Measurements from ENCODE around the gene BRD3.

The BRD3 gene

GRCh38 chr9:134028076-134028475, 39.8 kb downstream of the BRD3 start:
- Histone ChIP-seq H3K27ac (no peak overlapping the region), H3K9me3 (no peaks in the 10 kb centered on the region), H3K4me3 (no peak overlapping the region), H3K27me3 (no peaks in the 10 kb centered on the region), H3K36me3 (peaks cover 20 to 64% (median 34%) of the 10 kb centered on the region in 3 donors), H3K4me1 (peaks cover 0 to 14% (median 10%) of the 10 kb centered on the region in 4 donors)
- TF ChIP-seq CTCF (IDR thresholded peaks at IDR 0.05), result no peak
- intact Hi-C loops (cut with DNase I; ENCODE audit: low total_unique reads), result loop anchor here (5.0 kb wide), 1 partner anchor 39 kb away; the partner anchor contains the start of gene BRD3
- DNase-seq, result no peak

- peaks cover 16 to 59% (median 31%) of the 10 kb centered on the region in 3 donors for H3K36me3 ChIP-seq
- intact Hi-C loops (cut with DNase I; ENCODE audit: low total_unique reads), result loop anchor here (5.0 kb wide), 1 partner anchor 40 kb away; the partner anchor contains the start of gene BRD3
- TF ChIP-seq CTCF (IDR thresholded peaks at IDR 0.05), result no peak
These were observed 40.3 kb downstream of the BRD3 start for GRCh38 chr9:134027561-134027960.

GRCh38 chr9:134026981-134027380, 40.8 kb downstream of the BRD3 start:
- H3K4me3 ChIP-seq, result no peak overlapping the region

More at GRCh38 chr9:134027561-134027960, 40.3 kb downstream of the BRD3 start:
- Histone ChIP-seq H3K4me3 (no peak overlapping the region), H3K4me1 (peaks cover 0 to 14% (median 10%) of the 10 kb centered on the region in 4 donors), H3K27me3 (no peaks in the 10 kb centered on the region), H3K27ac (no peak overlapping the region), H3K9me3 (no peaks in the 10 kb centered on the region)
- no peak for DNase-seq

GRCh38 chr9:134026581-134026980, 41.2 kb downstream of the BRD3 start:
- intact Hi-C loops (cut with DNase I; ENCODE audit: low total_unique reads), result loop anchor here (5.0 kb wide), 1 partner anchor 41 kb away; the partner anchor contains the start of gene BRD3
- peaks cover 11 to 50% (median 26%) of the 10 kb centered on the region in 3 donors for H3K36me3 ChIP-seq
- peaks cover 0 to 14% (median 10%) of the 10 kb centered on the region in 4 donors for H3K4me1 ChIP-seq
- DNase-seq, result peak in 1 of 2 donors; percentile 72
- H3K27me3 ChIP-seq, result no peaks in the 10 kb centered on the region
- peak overlapping the region in 1 of 2 donors; percentile 81 for H3K27ac ChIP-seq
- H3K4me3 ChIP-seq, result peak overlapping the region in 1 of 2 donors; percentile 95
- H3K9me3 ChIP-seq, result no peaks in the 10 kb centered on the region
- no peak for TF ChIP-seq CTCF (IDR thresholded peaks at IDR 0.05)

More at GRCh38 chr9:134026981-134027380, 40.8 kb downstream of the BRD3 start:
- H3K36me3 ChIP-seq, result peaks cover 15 to 54% (median 30%) of the 10 kb centered on the region in 3 donors
- no peaks in the 10 kb centered on the region for H3K9me3 ChIP-seq
- DNase-seq, result no peak
- H3K27me3 ChIP-seq, result no peaks in the 10 kb centered on the region
- no peak for TF ChIP-seq CTCF (IDR thresholded peaks at IDR 0.05)
- H3K27ac ChIP-seq, result no peak overlapping the region
- intact Hi-C loops (cut with DNase I; ENCODE audit: low total_unique reads), result loop anchor here (5.0 kb wide), 1 partner anchor 40 kb away; the partner anchor contains the start of gene BRD3
- peaks cover 0 to 14% (median 10%) of the 10 kb centered on the region in 4 donors for H3K4me1 ChIP-seq

- Histone ChIP-seq H3K4me1 (peaks cover 0 to 14% (median 10%) of the 10 kb centered on the region in 4 donors), H3K9me3 (no peaks in the 10 kb centered on the region), H3K4me3 (peak overlapping the region; percentile 95), H3K27me3 (no peaks in the 10 kb centered on the region), H3K27ac (peak overlapping the region; percentile 81), H3K36me3 (peaks cover 4 to 43% (median 19%) of the 10 kb centered on the region in 3 donors)
- DNase-seq, result peak; percentile 38 to 77
- no peak for TF ChIP-seq CTCF (IDR thresholded peaks at IDR 0.05)
- intact Hi-C loops (cut with DNase I; ENCODE audit: low total_unique reads), result loop anchor here (5.0 kb wide), 1 partner anchor 41 kb away; the partner anchor contains the start of gene BRD3
These were observed 42.0 kb downstream of the BRD3 start for GRCh38 chr9:134025606-134026541.
